Fibroblast of villous mesenchyme (primary cell): Measurements from ENCODE around the gene MEGF8. TPM values are rescaled to one million over a fixed set of nuclear protein-coding genes. Genes with fewer than 3 reads are reported as not detected.
"Not testable (repeated sequence)": the region's sequence is repeated elsewhere in the genome, so short reads cannot be mapped to it uniquely, and the experiment has no call there.

Experiments used
- DNase-seq: peaks from one replicate; pipeline ENCODE4 v3.0.0-alpha.2; 2010; ENCODE audit warnings: low read depth
- H3K4me3 ChIP-seq: 2 replicates; pipeline ENCODE4 v1.5.1; 2011; ENCODE audit warnings: low read depth, mild to moderate bottlenecking, low read length
- total RNA-seq: library from RNA; depleted of rRNA; stranded (reverse); fragments of >200 nt; gene quantifications from 2 replicates; pipeline ENCODE4 v1.2.3, GENCODE V29; 2012
- TF ChIP-seq, protein P1 (sequence below): IDR thresholded peaks from 2 replicates; pipeline ENCODE4 v1.5.1; 2012; ENCODE audit warnings: low read depth, mild to moderate bottlenecking, low read length; ENCODE audit not compliant: insufficient read depth

The MEGF8 gene
- total RNA-seq, 1 donor = 21.2 TPM

DNA sequence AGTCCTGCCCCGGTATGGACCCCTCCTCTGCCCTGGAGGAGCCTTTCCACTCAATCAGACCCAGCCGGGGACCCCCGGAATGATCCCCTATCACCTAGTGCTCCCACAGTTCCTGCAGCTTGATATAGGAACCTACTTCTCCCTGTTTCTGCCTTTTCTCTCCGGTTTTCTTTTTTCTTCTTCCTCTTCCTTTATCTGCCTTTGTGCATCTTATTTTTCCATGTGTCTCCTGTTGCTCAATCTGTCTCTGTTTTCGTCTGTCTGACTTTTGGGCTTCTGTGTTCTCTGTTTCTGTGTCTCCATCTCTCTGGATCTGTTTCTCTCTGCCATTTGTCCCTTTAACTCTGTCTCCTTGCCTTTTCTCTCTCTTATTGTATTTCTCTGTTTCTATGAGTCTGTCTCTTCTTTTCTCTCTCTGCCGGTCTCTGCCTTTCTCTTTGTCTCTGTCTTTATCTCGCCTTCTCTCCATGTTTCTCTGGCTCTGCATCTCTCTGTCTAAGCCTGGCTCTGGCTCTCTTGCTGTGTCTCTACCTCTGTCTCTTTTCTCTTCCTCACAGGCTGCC is 10.0 kb downstream of the MEGF8 start:
- H3K4me3 ChIP-seq = no peak overlapping the region
- TF ChIP-seq, protein P1, sequence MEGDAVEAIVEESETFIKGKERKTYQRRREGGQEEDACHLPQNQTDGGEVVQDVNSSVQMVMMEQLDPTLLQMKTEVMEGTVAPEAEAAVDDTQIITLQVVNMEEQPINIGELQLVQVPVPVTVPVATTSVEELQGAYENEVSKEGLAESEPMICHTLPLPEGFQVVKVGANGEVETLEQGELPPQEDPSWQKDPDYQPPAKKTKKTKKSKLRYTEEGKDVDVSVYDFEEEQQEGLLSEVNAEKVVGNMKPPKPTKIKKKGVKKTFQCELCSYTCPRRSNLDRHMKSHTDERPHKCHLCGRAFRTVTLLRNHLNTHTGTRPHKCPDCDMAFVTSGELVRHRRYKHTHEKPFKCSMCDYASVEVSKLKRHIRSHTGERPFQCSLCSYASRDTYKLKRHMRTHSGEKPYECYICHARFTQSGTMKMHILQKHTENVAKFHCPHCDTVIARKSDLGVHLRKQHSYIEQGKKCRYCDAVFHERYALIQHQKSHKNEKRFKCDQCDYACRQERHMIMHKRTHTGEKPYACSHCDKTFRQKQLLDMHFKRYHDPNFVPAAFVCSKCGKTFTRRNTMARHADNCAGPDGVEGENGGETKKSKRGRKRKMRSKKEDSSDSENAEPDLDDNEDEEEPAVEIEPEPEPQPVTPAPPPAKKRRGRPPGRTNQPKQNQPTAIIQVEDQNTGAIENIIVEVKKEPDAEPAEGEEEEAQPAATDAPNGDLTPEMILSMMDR = no peak
- no peak for DNase-seq

DNA sequence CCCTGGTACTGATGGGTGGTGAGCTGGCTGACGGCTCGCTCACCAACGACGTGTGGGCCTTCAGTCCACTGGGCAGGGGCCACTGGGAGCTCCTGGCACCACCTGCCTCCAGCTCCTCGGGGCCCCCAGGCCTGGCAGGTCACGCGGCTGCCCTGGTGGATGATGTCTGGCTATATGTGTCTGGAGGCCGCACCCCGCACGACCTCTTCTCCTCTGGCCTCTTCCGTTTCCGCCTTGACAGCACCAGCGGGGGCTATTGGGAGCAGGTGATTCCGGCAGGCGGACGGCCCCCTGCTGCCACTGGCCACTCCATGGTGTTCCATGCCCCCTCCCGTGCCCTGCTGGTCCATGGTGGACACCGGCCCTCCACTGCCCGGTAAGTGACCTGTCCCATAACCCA is 10.5 kb downstream of the MEGF8 start:
- H3K4me3 ChIP-seq = no peak overlapping the region
- TF ChIP-seq, protein P1 = no peak
- no peak for DNase-seq

DNA sequence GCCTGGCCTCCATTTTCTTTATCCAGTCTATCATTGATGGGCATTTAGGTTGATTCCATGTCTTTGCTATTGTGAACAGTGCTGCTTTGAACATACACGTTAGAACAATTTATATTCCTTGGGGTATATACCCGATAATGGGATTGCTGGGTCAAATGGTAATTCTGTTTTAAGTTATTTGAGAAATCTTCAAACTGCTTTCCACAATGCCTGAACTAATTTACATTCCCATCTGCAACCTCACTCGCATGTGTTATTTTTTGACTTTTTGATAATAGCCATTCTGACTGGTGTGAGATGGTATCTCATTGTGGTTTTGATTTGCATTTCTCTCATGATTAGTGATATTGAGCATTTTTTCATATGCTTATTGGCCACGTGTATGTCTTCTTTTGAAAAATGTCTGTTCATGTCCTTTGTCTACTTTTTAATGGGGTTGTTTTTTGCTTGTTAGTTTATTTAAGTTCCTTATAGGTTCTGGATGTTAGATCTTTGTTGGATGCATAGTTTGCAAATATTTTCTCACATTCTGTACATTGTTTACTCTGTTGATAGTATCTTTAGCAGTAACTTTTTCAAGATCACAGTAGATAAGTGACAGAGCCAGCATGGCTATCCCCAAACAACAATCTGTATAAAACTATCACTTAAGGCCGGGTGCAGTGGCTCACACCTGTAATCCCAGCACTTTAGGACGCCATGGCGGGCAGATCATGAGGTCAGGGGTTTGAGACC is 13.9 kb downstream of the MEGF8 start:
- DNase-seq = peak; percentile 26
- H3K4me3 ChIP-seq = not testable (repeated sequence)

DNA sequence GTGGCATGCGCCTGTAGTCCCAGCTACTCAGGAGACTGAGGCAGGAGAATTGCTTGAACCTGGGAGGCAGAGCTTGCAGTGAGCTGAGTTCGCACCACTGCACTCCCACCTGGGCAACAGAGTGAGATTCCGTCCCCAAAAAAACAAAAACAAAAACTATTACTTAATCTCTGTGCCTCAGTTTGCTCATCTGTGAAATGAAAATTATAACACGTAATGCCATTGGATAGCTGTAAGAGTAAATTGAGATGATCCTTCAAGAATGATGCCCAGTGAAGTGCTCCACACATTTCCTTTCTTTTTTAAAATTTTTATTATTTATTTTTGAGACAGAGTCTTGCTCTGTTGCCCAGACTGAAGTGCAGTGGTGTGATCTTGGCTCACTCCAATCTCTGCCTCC is 14.5 kb downstream of the MEGF8 start:
- not testable (repeated sequence) for H3K4me3 ChIP-seq, DNase-seq

DNA sequence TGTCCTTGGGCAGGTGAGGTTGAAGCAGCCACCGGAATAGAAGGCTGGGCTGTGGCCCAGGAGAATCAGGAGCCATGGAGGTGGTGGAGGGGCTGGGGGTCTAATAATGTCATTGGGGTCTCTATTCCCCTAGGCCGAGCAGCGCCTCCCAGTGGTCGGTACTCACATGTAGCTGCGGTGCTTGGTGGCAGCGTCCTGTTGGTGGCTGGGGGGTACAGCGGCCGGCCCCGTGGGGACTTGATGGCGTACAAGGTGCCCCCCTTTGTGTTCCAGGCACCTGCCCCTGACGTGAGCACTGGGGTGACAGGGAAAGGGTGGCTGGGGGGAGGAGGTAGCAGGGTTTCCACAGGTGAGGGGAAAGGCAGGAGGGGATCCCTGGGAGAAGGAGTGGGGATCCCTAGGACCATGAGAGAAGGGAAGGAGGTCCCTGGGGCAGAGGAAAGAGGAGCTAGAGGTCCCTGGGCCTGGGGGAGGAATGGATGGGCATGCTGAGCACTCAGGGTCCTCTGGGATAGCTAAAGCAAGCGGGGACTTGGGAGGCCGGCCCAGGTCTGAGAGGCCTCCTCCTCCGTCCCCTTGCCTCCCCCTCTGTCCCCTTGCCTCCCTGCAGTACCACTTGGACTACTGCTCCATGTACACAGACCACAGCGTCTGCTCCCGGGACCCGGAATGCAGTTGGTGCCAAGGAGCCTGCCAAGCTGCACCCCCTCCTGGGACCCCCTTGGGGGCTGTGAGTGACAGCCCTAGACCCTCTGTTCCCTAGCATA is 18.1 kb downstream of the MEGF8 start:
- H3K4me3 ChIP-seq = no peak overlapping the region
- DNase-seq = no peak
- TF ChIP-seq, protein P1 = peak; percentile 19

DNA sequence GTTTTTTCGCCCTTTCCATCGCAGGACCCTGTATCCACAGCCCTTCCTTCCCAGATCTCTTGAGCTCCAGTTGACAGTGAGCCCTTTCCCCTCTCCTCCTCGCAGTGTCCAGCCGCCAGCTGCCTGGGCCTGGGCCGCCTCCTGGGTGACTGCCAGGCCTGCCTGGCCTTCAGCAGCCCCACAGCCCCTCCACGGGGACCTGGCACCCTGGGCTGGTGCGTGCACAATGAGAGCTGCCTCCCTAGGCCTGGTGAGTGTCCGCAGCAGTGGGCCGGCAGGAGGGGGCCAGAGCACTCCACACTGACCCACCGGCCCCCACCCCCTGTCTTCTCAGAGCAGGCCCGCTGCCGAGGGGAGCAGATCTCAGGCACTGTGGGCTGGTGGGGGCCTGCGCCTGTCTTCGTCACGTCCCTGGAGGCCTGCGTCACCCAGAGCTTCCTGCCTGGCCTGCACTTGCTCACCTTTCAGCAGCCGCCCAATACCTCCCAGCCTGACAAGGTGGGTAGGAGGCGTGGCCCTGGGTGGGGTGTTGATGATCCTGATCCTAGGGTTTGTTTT is 19.0 kb downstream of the MEGF8 start:
- no peak for DNase-seq
- TF ChIP-seq, protein P1 = no peak

DNA sequence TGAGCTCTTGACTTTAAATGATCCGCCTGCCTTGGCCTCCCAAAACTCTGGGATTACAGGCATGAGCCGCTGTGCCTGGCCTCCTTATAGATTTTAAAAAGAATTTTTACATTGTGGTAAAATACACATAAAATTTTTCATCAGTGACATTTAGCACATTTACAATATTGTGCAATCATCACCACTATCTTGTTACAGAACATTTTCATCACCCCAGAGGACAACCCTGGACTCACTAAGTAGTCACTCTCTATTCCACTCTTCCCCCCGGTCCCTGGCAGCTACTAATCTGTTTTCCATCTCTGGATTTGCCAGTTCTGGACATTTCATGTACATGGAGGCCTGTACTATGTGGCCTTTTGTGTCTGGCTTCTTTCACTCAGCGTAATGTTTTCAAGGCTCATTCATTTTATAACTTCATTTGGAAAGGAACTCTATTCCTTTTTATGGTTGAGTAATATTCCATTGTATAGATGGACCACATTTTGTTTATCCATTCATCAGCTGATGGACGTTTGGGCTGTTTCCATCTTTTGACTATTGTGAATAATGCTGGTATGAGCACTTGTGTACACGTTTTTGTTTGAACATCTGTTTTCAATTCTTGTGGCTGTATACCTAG is 19.9 kb downstream of the MEGF8 start:
- DNase-seq = peak; percentile 86
- H3K4me3 ChIP-seq = no peak overlapping the region
- TF ChIP-seq, protein P1 = no peak

More for the DNA sequence above, 19.0 kb downstream of the MEGF8 start:
- no peak overlapping the region for H3K4me3 ChIP-seq
